ENCODE data around the gene BCOR.

DNA sequence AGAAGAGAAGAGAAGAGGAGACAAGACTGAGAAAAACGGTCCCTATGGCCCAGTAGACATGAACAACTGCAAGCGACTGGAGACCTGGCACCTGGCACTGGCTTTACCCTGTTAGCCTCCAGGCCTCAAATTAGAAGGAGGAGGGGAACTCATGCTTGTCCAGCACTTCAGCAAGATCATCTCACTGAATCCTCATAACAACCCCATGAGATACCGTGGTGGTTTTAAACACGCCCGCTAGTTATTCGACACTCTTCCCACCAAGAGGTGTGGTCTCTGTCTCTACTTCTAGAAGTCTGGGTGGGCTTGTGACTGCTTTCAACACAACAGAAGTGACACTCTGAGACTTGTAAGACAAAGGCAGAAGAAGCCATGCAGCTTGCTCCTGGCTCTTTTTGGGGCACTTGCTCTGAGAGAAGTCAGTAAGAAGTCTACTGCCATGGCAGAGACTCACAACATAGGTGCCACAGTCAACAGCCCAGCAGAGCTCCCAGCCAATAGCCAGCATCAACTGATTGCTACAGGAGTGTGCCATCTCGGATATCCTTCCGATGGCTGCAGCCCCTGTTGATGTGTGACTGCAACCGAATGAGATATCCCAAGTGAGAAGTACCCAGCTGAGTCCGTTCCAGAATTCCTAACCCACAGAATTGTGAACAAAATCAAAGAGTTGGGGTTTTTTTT lies 34.0 kb upstream of the BCOR start:
- TF ChIP-seq FOSL1 (tag; conservative IDR thresholded peaks at IDR 0.05) (no peak), MAX (CRISPR knock-in tag; IDR thresholded peaks at IDR 0.05) (no peak), BMI1 (IDR thresholded peaks at IDR 0.05; ENCODE audit: low read length) (no peak), E2F4 (CRISPR knock-in tag; IDR thresholded peaks at IDR 0.05; ENCODE audit: low read depth) (no peak), CREB3L1 (IDR thresholded peaks at IDR 0.05; ENCODE audit: borderline replicate concordance, low read depth) (no peak), PML (IDR thresholded peaks at IDR 0.05; ENCODE audit: low read length) (no peak)
- TF ChIP-seq, protein P1, sequence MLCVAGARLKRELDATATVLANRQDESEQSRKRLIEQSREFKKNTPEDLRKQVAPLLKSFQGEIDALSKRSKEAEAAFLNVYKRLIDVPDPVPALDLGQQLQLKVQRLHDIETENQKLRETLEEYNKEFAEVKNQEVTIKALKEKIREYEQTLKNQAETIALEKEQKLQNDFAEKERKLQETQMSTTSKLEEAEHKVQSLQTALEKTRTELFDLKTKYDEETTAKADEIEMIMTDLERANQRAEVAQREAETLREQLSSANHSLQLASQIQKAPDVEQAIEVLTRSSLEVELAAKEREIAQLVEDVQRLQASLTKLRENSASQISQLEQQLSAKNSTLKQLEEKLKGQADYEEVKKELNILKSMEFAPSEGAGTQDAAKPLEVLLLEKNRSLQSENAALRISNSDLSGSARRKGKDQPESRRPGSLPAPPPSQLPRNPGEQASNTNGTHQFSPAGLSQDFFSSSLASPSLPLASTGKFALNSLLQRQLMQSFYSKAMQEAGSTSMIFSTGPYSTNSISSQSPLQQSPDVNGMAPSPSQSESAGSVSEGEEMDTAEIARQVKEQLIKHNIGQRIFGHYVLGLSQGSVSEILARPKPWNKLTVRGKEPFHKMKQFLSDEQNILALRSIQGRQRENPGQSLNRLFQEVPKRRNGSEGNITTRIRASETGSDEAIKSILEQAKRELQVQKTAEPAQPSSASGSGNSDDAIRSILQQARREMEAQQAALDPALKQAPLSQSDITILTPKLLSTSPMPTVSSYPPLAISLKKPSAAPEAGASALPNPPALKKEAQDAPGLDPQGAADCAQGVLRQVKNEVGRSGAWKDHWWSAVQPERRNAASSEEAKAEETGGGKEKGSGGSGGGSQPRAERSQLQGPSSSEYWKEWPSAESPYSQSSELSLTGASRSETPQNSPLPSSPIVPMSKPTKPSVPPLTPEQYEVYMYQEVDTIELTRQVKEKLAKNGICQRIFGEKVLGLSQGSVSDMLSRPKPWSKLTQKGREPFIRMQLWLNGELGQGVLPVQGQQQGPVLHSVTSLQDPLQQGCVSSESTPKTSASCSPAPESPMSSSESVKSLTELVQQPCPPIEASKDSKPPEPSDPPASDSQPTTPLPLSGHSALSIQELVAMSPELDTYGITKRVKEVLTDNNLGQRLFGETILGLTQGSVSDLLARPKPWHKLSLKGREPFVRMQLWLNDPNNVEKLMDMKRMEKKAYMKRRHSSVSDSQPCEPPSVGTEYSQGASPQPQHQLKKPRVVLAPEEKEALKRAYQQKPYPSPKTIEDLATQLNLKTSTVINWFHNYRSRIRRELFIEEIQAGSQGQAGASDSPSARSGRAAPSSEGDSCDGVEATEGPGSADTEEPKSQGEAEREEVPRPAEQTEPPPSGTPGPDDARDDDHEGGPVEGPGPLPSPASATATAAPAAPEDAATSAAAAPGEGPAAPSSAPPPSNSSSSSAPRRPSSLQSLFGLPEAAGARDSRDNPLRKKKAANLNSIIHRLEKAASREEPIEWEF (CRISPR knock-in tag; IDR thresholded peaks at IDR 0.05) = no peak
- TF ChIP-seq, protein P2, sequence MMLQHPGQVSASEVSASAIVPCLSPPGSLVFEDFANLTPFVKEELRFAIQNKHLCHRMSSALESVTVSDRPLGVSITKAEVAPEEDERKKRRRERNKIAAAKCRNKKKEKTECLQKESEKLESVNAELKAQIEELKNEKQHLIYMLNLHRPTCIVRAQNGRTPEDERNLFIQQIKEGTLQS (IDR thresholded peaks at IDR 0.05) = no peak
- TF ChIP-seq, protein P2 (CRISPR knock-in tag; conservative IDR thresholded peaks at IDR 0.05) = no peak
- TF ChIP-seq, protein P3, sequence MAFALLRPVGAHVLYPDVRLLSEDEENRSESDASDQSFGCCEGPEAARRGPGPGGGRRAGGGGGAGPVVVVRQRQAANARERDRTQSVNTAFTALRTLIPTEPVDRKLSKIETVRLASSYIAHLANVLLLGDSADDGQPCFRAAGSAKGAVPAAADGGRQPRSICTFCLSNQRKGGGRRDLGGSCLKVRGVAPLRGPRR (CRISPR knock-in tag; IDR thresholded peaks at IDR 0.05) = no peak
